ENCODE measurements around the gene SLC41A1.

DNA sequence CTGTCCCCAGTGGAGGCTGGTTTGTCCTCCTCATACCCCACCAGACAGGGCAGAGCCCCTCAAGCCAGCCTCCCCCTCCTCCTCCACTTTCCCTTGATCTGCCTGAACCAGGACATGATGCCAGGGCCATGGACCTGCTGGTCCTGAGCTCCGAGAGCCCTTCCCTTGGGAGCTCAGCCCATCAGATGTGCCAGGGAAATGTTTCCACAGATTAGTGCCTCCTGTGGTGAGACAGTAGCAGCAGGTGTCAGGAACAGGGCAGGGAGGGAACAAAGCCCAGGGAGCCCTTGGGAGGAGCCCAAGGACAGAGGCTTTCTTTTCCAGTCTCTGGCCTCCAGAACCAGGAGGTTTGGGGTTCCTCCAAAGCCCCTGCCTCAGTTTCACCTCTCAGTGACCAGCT is 14.6 kb upstream of the SLC41A1 start:
- TF ChIP-seq, protein P1, sequence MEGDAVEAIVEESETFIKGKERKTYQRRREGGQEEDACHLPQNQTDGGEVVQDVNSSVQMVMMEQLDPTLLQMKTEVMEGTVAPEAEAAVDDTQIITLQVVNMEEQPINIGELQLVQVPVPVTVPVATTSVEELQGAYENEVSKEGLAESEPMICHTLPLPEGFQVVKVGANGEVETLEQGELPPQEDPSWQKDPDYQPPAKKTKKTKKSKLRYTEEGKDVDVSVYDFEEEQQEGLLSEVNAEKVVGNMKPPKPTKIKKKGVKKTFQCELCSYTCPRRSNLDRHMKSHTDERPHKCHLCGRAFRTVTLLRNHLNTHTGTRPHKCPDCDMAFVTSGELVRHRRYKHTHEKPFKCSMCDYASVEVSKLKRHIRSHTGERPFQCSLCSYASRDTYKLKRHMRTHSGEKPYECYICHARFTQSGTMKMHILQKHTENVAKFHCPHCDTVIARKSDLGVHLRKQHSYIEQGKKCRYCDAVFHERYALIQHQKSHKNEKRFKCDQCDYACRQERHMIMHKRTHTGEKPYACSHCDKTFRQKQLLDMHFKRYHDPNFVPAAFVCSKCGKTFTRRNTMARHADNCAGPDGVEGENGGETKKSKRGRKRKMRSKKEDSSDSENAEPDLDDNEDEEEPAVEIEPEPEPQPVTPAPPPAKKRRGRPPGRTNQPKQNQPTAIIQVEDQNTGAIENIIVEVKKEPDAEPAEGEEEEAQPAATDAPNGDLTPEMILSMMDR (IDR thresholded peaks at IDR 0.05) = no peak
- no peak for TF ChIP-seq POLR2A (IDR thresholded peaks at IDR 0.05)
- no peak for TF ChIP-seq EP300 (IDR thresholded peaks at IDR 0.05)
- TF ChIP-seq POLR2AphosphoS5 (IDR thresholded peaks at IDR 0.05) = no peak

Data from gastroesophageal sphincter (tissue), 3 donors.